Right lung (tissue), 5 donors: Measurements from ENCODE around the gene RAB31. TPM values are rescaled to one million over a fixed set of nuclear protein-coding genes. Genes with fewer than 3 reads are reported as not detected.

Experiments used
- DNase-seq, 2 donors: peaks; one replicate each; pipeline ENCODE4 v3.0.0-alpha.2; 2013
- polyA plus RNA-seq, 5 donors: library from polyadenylated mRNA; unstranded; fragments of 120-200 nt; gene quantifications; one replicate each; pipeline versions ENCODE4 v1.2.1 to v1.2.3, GENCODE V29; 2013; ENCODE audit warnings: inconsistent platforms in 1 of 5, low replicate concordance in 1 of 5; ENCODE audit not compliant: insufficient read length in 5 of 5, insufficient read depth in 1 of 5

The RAB31 gene
- polyA plus RNA-seq, 5 donors, result 31.2 to 40.6 (median 33.1) TPM

DNA sequence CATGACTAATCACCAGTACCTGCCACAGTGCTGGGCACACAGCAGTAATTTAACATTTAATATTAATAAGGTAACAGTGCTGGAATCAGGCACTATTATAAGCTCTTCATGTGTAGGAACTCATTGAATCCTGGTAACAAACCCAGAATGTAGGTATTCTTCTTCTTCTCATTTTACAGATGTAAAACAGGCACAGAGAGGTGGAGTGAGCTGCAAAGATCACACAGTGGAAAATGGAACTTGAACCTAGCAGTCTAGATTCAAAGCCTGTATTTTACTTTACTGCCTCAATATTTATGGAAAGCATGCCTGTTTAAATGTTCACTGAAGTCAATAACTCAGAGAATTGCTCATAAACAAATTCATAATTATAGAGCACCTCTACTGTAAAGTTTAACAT is 202.0 kb downstream of the RAB31 start:
- no peak for DNase-seq

DNA sequence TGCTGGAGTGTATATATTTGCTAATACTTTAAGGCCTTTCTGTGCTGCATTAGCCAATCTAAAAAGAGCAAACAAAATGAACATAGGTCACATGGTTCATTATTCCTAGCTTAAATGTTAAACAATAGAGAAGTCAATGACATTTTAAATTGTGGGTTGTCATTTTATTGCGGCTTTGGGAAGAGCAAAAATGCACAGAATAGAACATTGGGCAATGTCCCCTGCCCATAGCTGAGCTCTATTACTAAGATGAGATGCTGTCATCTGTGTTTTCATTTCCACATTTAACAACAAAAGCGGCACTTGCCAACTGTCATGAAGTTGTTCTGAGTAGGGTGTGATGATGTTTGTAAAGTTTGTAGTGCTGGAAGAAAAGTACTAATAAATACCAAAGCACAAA is 202.6 kb downstream of the RAB31 start:
- no peak for DNase-seq

- no peak for DNase-seq
These were observed 203.1 kb downstream of the RAB31 start for GRCh38 chr18:9911226-9911625.

Other genes starting within 250 kb of the RAB31 start
- gene RALBP1, start 232.8 kb upstream of the RAB31 start, polyA plus RNA-seq, result 10 to 100 TPM; 42.8 to 58.4 (median 46.5) TPM
- 100 to 1,000 TPM in 4 of 5 donors, 10 to 100 TPM in 1; 83.9 to 118 (median 107) TPM for gene PPP4R1, start 93.7 kb upstream of the RAB31 start, polyA plus RNA-seq
- gene TXNDC2, start 177.7 kb downstream of the RAB31 start, polyA plus RNA-seq, result under 1 TPM in 3 of 5 donors, not detected in 2; 0.09 to 0.14 (median 0.12) TPM
- 100 to 1,000 TPM; 177 to 231 (median 213) TPM for gene VAPA, start 205.7 kb downstream of the RAB31 start, polyA plus RNA-seq